HepG2 (cell line): ENCODE measurements around the gene CHRM5.

Experiments
- E2F5 ChIP-seq: sonication (generic); formaldehyde crosslinking; conservative IDR thresholded peaks from 2 replicates; pipeline ENCODE4 v1.4.0; 2020; ENCODE audit warnings: missing genetic modification reagents
- NR2F1 ChIP-seq, 2 experiments: fragments of 450-650 bp in 1 of 2; formaldehyde crosslinking in 1 of 2; IDR thresholded peaks; 2 replicates each; pipeline versions ENCODE4 v1.5.0 to v1.6.1; 2016 to 2020; ENCODE audit warnings: mild to moderate bottlenecking in 1 of 2, missing compliant biosample characterization in 1 of 2, missing genetic modification reagents in 1 of 2, moderate library complexity in 1 of 2
- POLR2AphosphoS2 ChIP-seq: IDR thresholded peaks from 2 replicates; pipeline ENCODE4 v1.6.1; 2011; ENCODE audit warnings: low read depth, low read length, improper control_type of control experiment
- TARDBP ChIP-seq: sonication (generic); formaldehyde crosslinking; IDR thresholded peaks from 2 replicates; pipeline ENCODE4 v1.8.0; 2022; ENCODE audit warnings: mild to moderate bottlenecking, missing genetic modification reagents
- TF ChIP-seq, protein P1 (sequence below): sonication (generic); formaldehyde crosslinking; IDR thresholded peaks from 2 replicates; pipeline ENCODE4 v1.4.0; 2020; ENCODE audit warnings: missing genetic modification reagents; ENCODE audit errors: not compliant biosample characterization

DNA sequence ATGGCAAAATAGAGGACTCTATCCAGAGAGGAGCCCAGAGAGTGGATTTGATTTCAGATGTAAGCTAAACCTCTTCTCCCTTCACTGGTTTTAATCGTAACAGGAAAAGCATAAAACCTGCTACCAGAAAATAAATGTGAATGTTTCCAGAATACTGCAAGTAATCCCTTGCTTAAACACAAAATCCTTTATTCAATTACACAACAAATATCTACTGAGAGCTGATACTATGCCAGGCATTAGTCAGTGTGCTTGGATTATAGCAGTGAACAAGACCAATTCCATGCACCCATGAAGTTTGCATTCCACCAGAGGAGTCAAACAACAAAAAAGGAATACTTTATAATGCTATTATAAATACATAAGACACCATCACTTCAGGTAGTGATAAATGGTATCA lies 55.6 kb downstream of the CHRM5 start:
- no peak for TF ChIP-seq TARDBP (CRISPR knock-in tag)
- TF ChIP-seq E2F5 (CRISPR knock-in tag), result no peak
- TF ChIP-seq, protein P1, sequence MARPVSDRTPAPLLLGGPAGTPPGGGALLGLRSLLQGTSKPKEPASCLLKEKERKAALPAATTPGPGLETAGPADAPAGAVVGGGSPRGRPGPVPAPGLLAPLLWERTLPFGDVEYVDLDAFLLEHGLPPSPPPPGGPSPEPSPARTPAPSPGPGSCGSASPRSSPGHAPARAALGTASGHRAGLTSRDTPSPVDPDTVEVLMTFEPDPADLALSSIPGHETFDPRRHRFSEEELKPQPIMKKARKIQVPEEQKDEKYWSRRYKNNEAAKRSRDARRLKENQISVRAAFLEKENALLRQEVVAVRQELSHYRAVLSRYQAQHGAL (CRISPR knock-in tag), result no peak
- TF ChIP-seq NR2F1 (CRISPR knock-in tag; IDR thresholded peaks at IDR 0.05), result no peak
- TF ChIP-seq POLR2AphosphoS2, result no peak
